ENCODE measurements around the gene TSPOAP1.

- TF ChIP-seq CHD2 (IDR thresholded peaks at IDR 0.05; ENCODE audit: low read depth, low read length) (no peak), ATAD3A (CRISPR knock-in tag; IDR thresholded peaks at IDR 0.05) (no peak), CTCF (CRISPR knock-in tag; IDR thresholded peaks at IDR 0.05) (no peak), ZNF558 (CRISPR knock-in tag; IDR thresholded peaks at IDR 0.05; ENCODE audit: borderline replicate concordance) (no peak), ARID2 (CRISPR knock-in tag; IDR thresholded peaks at IDR 0.05; ENCODE audit: borderline replicate concordance) (no peak), ZNF768 (CRISPR knock-in tag; IDR thresholded peaks at IDR 0.05) (no peak), CHD4 (IDR thresholded peaks at IDR 0.05; ENCODE audit: borderline replicate concordance, low read length) (no peak), NR2C2 (CRISPR knock-in tag; IDR thresholded peaks at IDR 0.05; ENCODE audit: borderline replicate concordance) (no peak), JUND (CRISPR knock-in tag; IDR thresholded peaks at IDR 0.05) (no peak), MEF2D (CRISPR knock-in tag; IDR thresholded peaks at IDR 0.05) (no peak), JUN (CRISPR knock-in tag; IDR thresholded peaks at IDR 0.05) (no peak), ZFP41 (CRISPR knock-in tag; IDR thresholded peaks at IDR 0.05; ENCODE audit: borderline replicate concordance) (no peak)
These were observed 47.0 kb downstream of the TSPOAP1 start for GRCh38 chr17:58281511-58282011.

All from HepG2 (cell line).